Psoas muscle (tissue), 8 donors: ENCODE results near the gene GPN2. TPM values are rescaled to one million over a fixed set of nuclear protein-coding genes. Genes with fewer than 3 reads are reported as not detected.

Source experiments
- ATAC-seq, 4 donors: fragments of 200-7000 bp; cut with Tn5 transposase; one replicate each; pipeline ENCODE4 v1.9.1; 2020; ENCODE audit warnings: moderate library complexity in 3 of 4, mild to moderate bottlenecking in 2 of 4
- DNase-seq, 2 donors: peaks; one replicate each; pipeline ENCODE4 v3.0.0-alpha.2; 2020
- H3K27ac ChIP-seq: fragments of 200-600 bp; one replicate; pipeline ENCODE4 v1.8.0; 2022
- H3K27me3 ChIP-seq, 3 donors: fragments of 200-600 bp in 1 of 3; one replicate each; pipeline versions ENCODE4 v1.6.1 to v1.8.0; 2013 to 2022; ENCODE audit warnings: low read length in 2 of 3, mild to moderate bottlenecking in 2 of 3, moderate library complexity in 1 of 3; ENCODE audit not compliant: insufficient read depth in 3 of 3
- H3K36me3 ChIP-seq, 2 donors: fragments of 200-600 bp in 1 of 2; one replicate each; pipeline versions ENCODE4 v1.6.1 to v1.8.0; 2013 to 2022; ENCODE audit warnings: low read depth in 1 of 2, mild to moderate bottlenecking in 1 of 2, moderate library complexity in 1 of 2; ENCODE audit not compliant: insufficient read depth in 1 of 2
- H3K4me1 ChIP-seq: fragments of 200-600 bp; one replicate; pipeline ENCODE4 v1.8.0; 2022
- H3K4me3 ChIP-seq: fragments of 200-600 bp; one replicate; pipeline ENCODE4 v1.8.0; 2022; ENCODE audit warnings: mild to moderate bottlenecking
- H3K9me3 ChIP-seq: fragments of 200-600 bp; one replicate; pipeline ENCODE4 v1.8.0; 2022
- CTCF ChIP-seq: fragments of 200-600 bp; IDR thresholded peaks from one replicate; pipeline ENCODE4 v1.8.0; 2022; ENCODE audit warnings: antibody characterized with exemption
- WGBS, 3 donors: extraction: QIAGEN DNeasy Blood & Tissue Kit; methylation state at CpG; one replicate each; pipeline versions ENCODE4 v1.1.6 to v1.1.7; 2013; 5-methylcytosine and 5-hydroxymethylcytosine counted together
- intact Hi-C, 2 donors: fragments of 100-400 bp; cut with DNase I; formaldehyde crosslinking; loops; one replicate each; pipeline versions ENCODE4 v1.11.0 to v1.14.2; 2022
- polyA plus RNA-seq, 3 donors: library from polyadenylated mRNA; stranded (reverse); fragments of 200-250 nt; gene quantifications; one replicate each; pipeline ENCODE4 v1.2.3, GENCODE V29; 2013
- total RNA-seq, 4 donors: library from RNA; stranded (reverse); fragmentation: NEBNext Ultra II Directional in 2 of 4; extraction: Animal tissue kit (Norgen Biotek cat#: 25700) in 2 of 4; gene quantifications; one replicate each; pipeline versions ENCODE4 v1.2.1 to v1.2.4, GENCODE V29; 2021 to 2023
- donor health status: healthy with polysubstance abuse.
- donor health status: DM: no; HTN: no; CAD: no; lungs with moderate emphysema.
- donor health status: Bipolar disorder and iron deficiency.
- donor health status: healthy.
- donor health status: DM: yes; HTN: yes; CAD: no.
- donor health status: DM: no; HTN: no; CAD: no.
- donor health status: DM: no; HTN: no; CAD: no.
- donor health status: DM: yes; HTN: yes; CAD: no.

The GPN2 gene
- total and polyA plus RNA-seq, 7 donors, result 18.3 to 35.9 (median 24.2) TPM

- no peaks in the 10 kb centered on the region for H3K9me3 ChIP-seq
- intact Hi-C loops, result no loop called here
- ATAC-seq, result no peak
- H3K27ac ChIP-seq, result no peak overlapping the region
- no peak for DNase-seq
- H3K4me1 ChIP-seq, result peaks cover 7% of the 10 kb centered on the region
- no peak overlapping the region for H3K4me3 ChIP-seq
- WGBS, 3 donors, result 61 to 67% (median 64%) methylated on average over 5 of the region's 5 CpGs
- TF ChIP-seq CTCF, result no peak
- H3K27me3 ChIP-seq, result no peaks in the 10 kb centered on the region
- peaks cover 0 to 7% of the 10 kb centered on the region in 2 donors for H3K36me3 ChIP-seq
These were observed 28.8 kb downstream of the GPN2 start for GRCh38 chr1:26861286-26861701.

- TF ChIP-seq CTCF, result no peak
- peak overlapping the region; percentile 41 for H3K27ac ChIP-seq
- DNase-seq (no peak), ATAC-seq (no peak)
- intact Hi-C loops, result no loop called here
- no peaks in the 10 kb centered on the region for H3K27me3 ChIP-seq
- WGBS, 3 donors, result 87 to 92% (median 92%) methylated on average over 7 of the region's 7 CpGs
- H3K9me3 ChIP-seq, result no peaks in the 10 kb centered on the region
- H3K4me1 ChIP-seq, result peaks cover 4% of the 10 kb centered on the region
- no peak overlapping the region for H3K4me3 ChIP-seq
- peaks cover 0 to 29% of the 10 kb centered on the region in 2 donors for H3K36me3 ChIP-seq
These were observed 31.0 kb downstream of the GPN2 start for GRCh38 chr1:26858891-26859640.

- DNase-seq (no peak), ATAC-seq (peak in 1 of 4 donors; percentile 69)
- Histone ChIP-seq H3K4me3 (no peak overlapping the region), H3K4me1 (peaks cover 4% of the 10 kb centered on the region), H3K27ac (peak overlapping the region; percentile 41), H3K9me3 (no peaks in the 10 kb centered on the region), H3K27me3 (no peaks in the 10 kb centered on the region), H3K36me3 (peaks cover 0 to 38% of the 10 kb centered on the region in 2 donors)
- TF ChIP-seq CTCF, result no peak
- intact Hi-C loops, result no loop called here
- WGBS, 3 donors, result 38 to 64% (median 46%) methylated on average over 4 of the region's 4 CpGs
These were observed 31.9 kb downstream of the GPN2 start for GRCh38 chr1:26858160-26858559.

GRCh38 chr1:26857473-26858060 is 32.5 kb downstream of the GPN2 start:
- Histone ChIP-seq H3K4me3 (no peak overlapping the region), H3K36me3 (peaks cover 0 to 40% of the 10 kb centered on the region in 2 donors), H3K9me3 (no peaks in the 10 kb centered on the region), H3K4me1 (peaks cover 4% of the 10 kb centered on the region), H3K27ac (peak overlapping the region; percentile 41), H3K27me3 (no peaks in the 10 kb centered on the region)
- WGBS, 3 donors, result 59 to 78% (median 64%) methylated on average over 8 of the region's 8 CpGs
- ATAC-seq, result no peak
- no peak for DNase-seq
- TF ChIP-seq CTCF, result no peak
- intact Hi-C loops, result no loop called here
